ENCODE results near the gene PLXNA2. TPM values are rescaled to one million over a fixed set of nuclear protein-coding genes. Genes with fewer than 3 reads are reported as not detected.

PLXNA2 gene, protein sequence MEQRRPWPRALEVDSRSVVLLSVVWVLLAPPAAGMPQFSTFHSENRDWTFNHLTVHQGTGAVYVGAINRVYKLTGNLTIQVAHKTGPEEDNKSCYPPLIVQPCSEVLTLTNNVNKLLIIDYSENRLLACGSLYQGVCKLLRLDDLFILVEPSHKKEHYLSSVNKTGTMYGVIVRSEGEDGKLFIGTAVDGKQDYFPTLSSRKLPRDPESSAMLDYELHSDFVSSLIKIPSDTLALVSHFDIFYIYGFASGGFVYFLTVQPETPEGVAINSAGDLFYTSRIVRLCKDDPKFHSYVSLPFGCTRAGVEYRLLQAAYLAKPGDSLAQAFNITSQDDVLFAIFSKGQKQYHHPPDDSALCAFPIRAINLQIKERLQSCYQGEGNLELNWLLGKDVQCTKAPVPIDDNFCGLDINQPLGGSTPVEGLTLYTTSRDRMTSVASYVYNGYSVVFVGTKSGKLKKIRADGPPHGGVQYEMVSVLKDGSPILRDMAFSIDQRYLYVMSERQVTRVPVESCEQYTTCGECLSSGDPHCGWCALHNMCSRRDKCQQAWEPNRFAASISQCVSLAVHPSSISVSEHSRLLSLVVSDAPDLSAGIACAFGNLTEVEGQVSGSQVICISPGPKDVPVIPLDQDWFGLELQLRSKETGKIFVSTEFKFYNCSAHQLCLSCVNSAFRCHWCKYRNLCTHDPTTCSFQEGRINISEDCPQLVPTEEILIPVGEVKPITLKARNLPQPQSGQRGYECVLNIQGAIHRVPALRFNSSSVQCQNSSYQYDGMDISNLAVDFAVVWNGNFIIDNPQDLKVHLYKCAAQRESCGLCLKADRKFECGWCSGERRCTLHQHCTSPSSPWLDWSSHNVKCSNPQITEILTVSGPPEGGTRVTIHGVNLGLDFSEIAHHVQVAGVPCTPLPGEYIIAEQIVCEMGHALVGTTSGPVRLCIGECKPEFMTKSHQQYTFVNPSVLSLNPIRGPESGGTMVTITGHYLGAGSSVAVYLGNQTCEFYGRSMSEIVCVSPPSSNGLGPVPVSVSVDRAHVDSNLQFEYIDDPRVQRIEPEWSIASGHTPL (N-terminal part only)
- 21.1 and 25.5 TPM in 2 replicates for total RNA-seq (2014; rRNA removed; shearing (Covaris generic))

GRCh38 chr1:208243967-208244916 is at the start of gene PLXNA2:
TSS of gene PLXNA2 (minus strand) at chr1:208244384. CDS start at chr1:208217922, 26,462 bp downstream.
- peak; percentile 88 for DNase-seq (ENCODE audit: low spot score)

- DNase-seq (ENCODE audit: low spot score): no peak
Observed at GRCh38 chr1:208292908-208293307, 48.7 kb upstream of the PLXNA2 start.

GRCh38 chr1:208291923-208292711 is 47.9 kb upstream of the PLXNA2 start:
- DNase-seq (ENCODE audit: low spot score): no peak

GRCh38 chr1:208291129-208291528 is 46.9 kb upstream of the PLXNA2 start:
- DNase-seq (ENCODE audit: low spot score): no peak

DNA sequence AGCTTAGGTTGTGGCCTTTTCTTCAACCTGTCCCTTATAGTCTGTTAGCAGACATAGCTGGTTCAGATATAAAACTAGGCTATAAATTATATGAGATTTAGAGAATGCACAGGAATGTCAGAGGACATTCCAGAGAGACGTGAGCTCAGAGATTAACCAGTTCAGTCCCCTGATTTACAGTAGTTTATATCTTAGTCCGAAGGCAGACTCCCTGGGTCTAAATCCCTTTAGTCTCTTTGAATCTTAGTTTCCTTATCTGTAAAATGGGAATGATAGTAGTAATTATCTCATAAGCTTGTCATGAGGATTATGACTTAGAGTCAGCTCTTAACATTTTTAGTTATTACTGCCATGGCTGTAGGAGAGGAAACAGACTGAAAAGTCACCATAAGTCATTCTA is 45.5 kb upstream of the PLXNA2 start:
- DNase-seq (ENCODE audit: low spot score): no peak

GRCh38 chr1:208288495-208288894 is 44.3 kb upstream of the PLXNA2 start:
- DNase-seq (ENCODE audit: low spot score): no peak

- no peak for DNase-seq (ENCODE audit: low spot score)
Observed at GRCh38 chr1:208280681-208281450, 36.7 kb upstream of the PLXNA2 start.

- DNase-seq (ENCODE audit: low spot score): no peak
Observed at GRCh38 chr1:208279826-208280588, 35.8 kb upstream of the PLXNA2 start.

- no peak for DNase-seq (ENCODE audit: low spot score)
Observed at GRCh38 chr1:208278638-208279037, 34.5 kb upstream of the PLXNA2 start.

DNA sequence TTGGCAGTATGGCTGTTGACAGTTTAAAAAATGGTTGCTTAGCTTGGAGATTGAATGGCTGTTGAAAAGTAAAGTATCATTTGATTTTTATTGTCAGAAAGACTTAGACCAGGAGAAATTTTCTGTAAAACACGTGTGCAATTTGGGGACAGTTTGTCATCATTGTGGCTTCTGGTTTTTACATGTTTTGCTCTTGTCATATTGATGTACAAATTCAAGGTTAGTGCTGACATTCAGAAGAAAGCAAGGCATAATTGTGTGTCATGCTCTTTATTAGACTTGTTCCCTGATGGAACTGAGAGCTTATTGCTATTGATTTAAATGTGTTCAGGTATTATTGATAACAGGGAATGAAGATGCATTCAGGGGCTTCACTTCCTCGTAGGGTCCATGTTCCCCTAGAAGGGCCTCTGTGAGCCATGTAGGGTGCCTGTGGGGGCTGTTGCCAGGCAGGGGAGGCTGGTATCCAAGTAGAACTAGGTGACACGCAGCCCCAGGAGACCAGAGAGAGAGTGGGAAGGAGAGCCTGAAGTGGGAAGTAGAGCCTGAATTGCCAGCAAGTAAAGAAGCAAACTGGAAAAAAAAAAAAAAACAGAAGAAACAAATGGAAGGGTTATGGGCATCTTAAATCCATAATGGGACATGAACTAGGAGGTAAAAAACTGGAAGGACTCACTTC is 32.7 kb upstream of the PLXNA2 start:
- DNase-seq (ENCODE audit: low spot score): no peak

DNA sequence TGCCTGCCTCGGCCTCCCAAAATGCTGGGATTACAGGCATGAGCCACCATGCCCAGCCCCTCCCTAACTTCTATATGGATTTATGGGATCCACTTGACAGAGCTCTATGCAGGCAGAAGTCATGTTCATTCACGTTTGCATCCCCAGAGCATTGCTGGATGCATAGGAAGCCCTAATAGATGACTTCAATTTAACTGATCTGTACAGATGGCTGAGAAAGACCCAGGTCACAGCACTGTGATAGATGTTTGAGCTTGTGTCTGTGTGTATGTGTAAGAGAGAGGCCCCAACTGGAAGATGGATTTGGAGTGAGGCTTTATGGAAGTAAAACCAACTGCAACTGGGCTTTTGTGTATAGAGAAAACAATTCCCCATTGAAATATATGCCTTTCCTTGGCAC is 30.9 kb upstream of the PLXNA2 start:
- no peak for DNase-seq (ENCODE audit: low spot score)

- DNase-seq (ENCODE audit: low spot score): no peak
Observed at GRCh38 chr1:208273386-208274017, 29.3 kb upstream of the PLXNA2 start.

GRCh38 chr1:208272713-208273112 is 28.5 kb upstream of the PLXNA2 start:
- no peak for DNase-seq (ENCODE audit: low spot score)

DNA sequence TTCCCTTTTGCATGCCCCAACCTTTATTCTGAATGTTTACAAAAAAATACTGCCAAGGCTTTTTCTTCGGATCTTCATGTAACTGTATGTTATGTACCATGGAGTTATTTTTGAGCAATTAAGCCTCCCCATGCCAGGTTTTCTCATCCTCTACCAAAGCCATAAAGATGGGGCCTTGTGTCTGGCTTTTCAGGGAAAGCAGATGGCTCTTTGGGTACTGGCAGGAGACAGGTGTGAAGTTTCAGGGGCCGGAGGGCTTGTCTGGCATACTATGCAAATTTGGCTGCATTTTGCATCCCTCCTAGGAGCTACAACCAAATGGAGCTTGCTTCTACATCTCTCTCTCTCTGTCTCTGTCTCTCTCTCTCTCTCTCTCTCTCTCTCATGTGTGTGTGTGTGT is 28.1 kb upstream of the PLXNA2 start:
- DNase-seq (ENCODE audit: low spot score): no peak

GRCh38 chr1:208271236-208271635 is 27.1 kb upstream of the PLXNA2 start:
- no peak for DNase-seq (ENCODE audit: low spot score)

DNA sequence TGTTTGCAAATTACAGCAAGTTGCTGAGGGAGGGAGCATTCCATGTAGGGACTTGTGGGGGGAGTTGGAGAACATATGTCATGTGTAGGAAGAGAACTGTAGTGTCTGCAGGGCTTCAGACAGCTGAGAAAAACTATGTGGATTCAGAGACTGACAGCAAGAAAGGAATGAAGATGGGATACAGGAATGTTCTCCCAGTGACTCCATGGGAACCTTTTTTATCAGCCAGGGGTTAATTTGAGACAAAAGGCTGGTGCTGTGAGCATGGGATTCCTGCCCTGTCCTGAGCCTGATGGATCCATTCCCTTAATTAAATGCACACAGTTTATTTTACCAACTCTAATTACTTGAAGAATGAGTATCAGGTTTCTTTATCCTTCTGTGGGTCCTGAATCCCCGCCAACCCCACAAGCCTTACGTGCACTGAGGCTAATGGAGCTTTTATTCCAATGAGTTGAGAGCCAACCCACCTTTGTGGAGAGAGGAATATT is 26.5 kb upstream of the PLXNA2 start:
- DNase-seq (ENCODE audit: low spot score): no peak

DNA sequence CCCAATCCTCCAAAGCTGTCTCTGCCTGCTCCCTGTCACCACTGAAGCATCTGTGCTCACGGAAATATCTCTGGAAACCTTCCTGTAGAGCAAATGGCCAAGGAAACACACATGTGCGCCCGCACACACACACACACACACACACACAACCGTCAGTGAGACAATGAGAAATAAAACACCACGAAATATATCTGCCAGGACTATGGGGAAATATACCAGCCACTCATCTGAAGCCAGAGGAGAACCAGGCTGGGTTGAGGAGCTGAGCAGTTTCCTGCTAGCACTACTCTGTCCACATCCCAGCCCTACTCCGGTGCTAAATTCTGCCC is 25.1 kb upstream of the PLXNA2 start:
- DNase-seq (ENCODE audit: low spot score): no peak
